OCI-LY1 (cell line): ENCODE measurements around the gene IGF1R.

ENCODE experiments used
- H2AFZ ChIP-seq: fragments of 200-600 bp; sonication (generic), shearing (Covaris generic); 2 replicates; pipeline ENCODE4 v1.6.0; 2014; ENCODE audit warnings: antibody characterized with exemption, mild to moderate bottlenecking, low read length
- H3F3A ChIP-seq: fragments of 200-600 bp; sonication (generic), shearing (Covaris generic); 2 replicates; pipeline ENCODE4 v1.6.0; 2014; ENCODE audit warnings: mild to moderate bottlenecking, antibody characterized with exemption, low read length, moderate library complexity; ENCODE audit not compliant: insufficient read depth
- H3K27ac ChIP-seq: fragments of 200-600 bp; sonication (generic); 2 replicates; pipeline ENCODE4 v1.5.1; 2014; ENCODE audit warnings: low read length, mixed run types, mild to moderate bottlenecking, low read depth; ENCODE audit not compliant: poor library complexity, severe bottlenecking
- H3K27me3 ChIP-seq: fragments of 200-600 bp; sonication (generic); 2 replicates; pipeline ENCODE4 v1.6.0; 2014; ENCODE audit warnings: antibody characterized with exemption, mild to moderate bottlenecking, low read length, moderate library complexity; ENCODE audit not compliant: insufficient read depth
- H3K36me3 ChIP-seq: fragments of 200-600 bp; sonication (generic); 2 replicates; pipeline ENCODE4 v1.6.1; 2014; ENCODE audit warnings: mild to moderate bottlenecking, antibody characterized with exemption, low read length, moderate library complexity, mixed read lengths; ENCODE audit not compliant: insufficient read depth
- H3K4me1 ChIP-seq: fragments of 200-600 bp; sonication (generic); 2 replicates; pipeline ENCODE4 v1.5.1; 2014; ENCODE audit warnings: mild to moderate bottlenecking, low read length, moderate library complexity; ENCODE audit not compliant: insufficient read depth, severe bottlenecking
- H3K4me2 ChIP-seq: fragments of 200-600 bp; sonication (generic), shearing (Covaris generic); 2 replicates; pipeline ENCODE4 v1.6.1; 2014; ENCODE audit warnings: low read length
- H3K4me3 ChIP-seq: fragments of 200-600 bp; sonication (generic); 2 replicates; pipeline ENCODE4 v1.5.1; 2014; ENCODE audit warnings: low read length, low read depth, mild to moderate bottlenecking, mixed read lengths; ENCODE audit not compliant: poor library complexity, severe bottlenecking
- H3K79me2 ChIP-seq: fragments of 200-600 bp; shearing (Covaris generic); 2 replicates; pipeline ENCODE4 v1.6.1; 2016; ENCODE audit warnings: mixed run types, low read length, mixed read lengths; ENCODE audit not compliant: insufficient read depth
- H3K9ac ChIP-seq: fragments of 200-600 bp; sonication (generic), shearing (Covaris generic); 2 replicates; pipeline ENCODE4 v1.6.1; 2014; ENCODE audit warnings: mild to moderate bottlenecking, low read length, mixed read lengths
- H3K9me2 ChIP-seq: fragments of 200-600 bp; sonication (generic), shearing (Covaris generic); 2 replicates; pipeline ENCODE4 v1.6.1; 2014; ENCODE audit warnings: low read depth, mild to moderate bottlenecking, low read length, mixed read lengths
- H3K9me3 ChIP-seq: fragments of 200-600 bp; shearing (Covaris generic); 2 replicates; pipeline ENCODE4 v1.6.1; 2014; ENCODE audit warnings: low read length, mixed read lengths
- H4K20me1 ChIP-seq: fragments of 200-600 bp; sonication (generic), shearing (Covaris generic); 2 replicates; pipeline ENCODE4 v1.6.0; 2016; ENCODE audit warnings: mild to moderate bottlenecking, low read length; ENCODE audit not compliant: insufficient read depth
- EZH2 ChIP-seq: fragments of 200-600 bp; sonication (generic), shearing (Covaris generic); IDR thresholded peaks from 2 replicates; pipeline ENCODE4 v1.8.0; 2017; ENCODE audit warnings: borderline replicate concordance, mixed run types, mild to moderate bottlenecking, antibody characterized with exemption, low read length, moderate library complexity, mixed read lengths
- TF ChIP-seq, protein P1 (sequence below): fragments of 200-600 bp; sonication (generic), shearing (Covaris generic); IDR thresholded peaks from 2 replicates; pipeline ENCODE4 v1.5.1; 2017; ENCODE audit warnings: mild to moderate bottlenecking, antibody characterized with exemption, low read length, moderate library complexity, mixed read lengths

The IGF1R gene

DNA sequence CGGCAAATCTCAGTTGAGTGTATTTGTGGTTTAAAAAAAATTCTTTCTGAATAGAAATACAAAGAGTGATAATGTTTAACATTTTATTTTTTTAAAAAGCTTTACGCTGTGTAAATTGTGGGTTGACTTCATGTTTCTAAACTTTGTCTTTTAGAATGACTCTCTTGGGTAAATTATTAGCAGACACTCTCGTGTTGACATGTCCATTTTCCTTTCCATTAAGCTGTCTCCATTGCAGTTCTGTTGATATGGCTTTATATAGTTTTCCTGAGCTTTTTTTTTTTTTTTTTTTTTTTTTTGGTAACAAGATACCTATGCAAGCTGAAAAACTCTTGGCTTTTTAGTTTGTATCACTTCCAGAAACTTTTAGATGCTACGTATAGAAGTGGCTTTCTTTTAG, 92.6 kb downstream of the IGF1R start:
- H3K4me1 ChIP-seq: no peaks in the 10 kb centered on the region
- H3K27me3 ChIP-seq: no peaks in the 10 kb centered on the region
- no peaks in the 10 kb centered on the region for H3K9me2 ChIP-seq
- no peaks in the 10 kb centered on the region for H3K36me3 ChIP-seq
- no peak overlapping the region for H3K4me2 ChIP-seq
- H3K9me3 ChIP-seq: no peaks in the 10 kb centered on the region
- TF ChIP-seq, protein P1, sequence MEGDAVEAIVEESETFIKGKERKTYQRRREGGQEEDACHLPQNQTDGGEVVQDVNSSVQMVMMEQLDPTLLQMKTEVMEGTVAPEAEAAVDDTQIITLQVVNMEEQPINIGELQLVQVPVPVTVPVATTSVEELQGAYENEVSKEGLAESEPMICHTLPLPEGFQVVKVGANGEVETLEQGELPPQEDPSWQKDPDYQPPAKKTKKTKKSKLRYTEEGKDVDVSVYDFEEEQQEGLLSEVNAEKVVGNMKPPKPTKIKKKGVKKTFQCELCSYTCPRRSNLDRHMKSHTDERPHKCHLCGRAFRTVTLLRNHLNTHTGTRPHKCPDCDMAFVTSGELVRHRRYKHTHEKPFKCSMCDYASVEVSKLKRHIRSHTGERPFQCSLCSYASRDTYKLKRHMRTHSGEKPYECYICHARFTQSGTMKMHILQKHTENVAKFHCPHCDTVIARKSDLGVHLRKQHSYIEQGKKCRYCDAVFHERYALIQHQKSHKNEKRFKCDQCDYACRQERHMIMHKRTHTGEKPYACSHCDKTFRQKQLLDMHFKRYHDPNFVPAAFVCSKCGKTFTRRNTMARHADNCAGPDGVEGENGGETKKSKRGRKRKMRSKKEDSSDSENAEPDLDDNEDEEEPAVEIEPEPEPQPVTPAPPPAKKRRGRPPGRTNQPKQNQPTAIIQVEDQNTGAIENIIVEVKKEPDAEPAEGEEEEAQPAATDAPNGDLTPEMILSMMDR: no peak
- TF ChIP-seq EZH2: no peak
- H3K4me3 ChIP-seq: no peak overlapping the region
- no peaks in the 10 kb centered on the region for H3K79me2 ChIP-seq
- no peak overlapping the region for H2AFZ ChIP-seq
- H3K27ac ChIP-seq: no peak overlapping the region
- H4K20me1 ChIP-seq: no peaks in the 10 kb centered on the region
- H3K9ac ChIP-seq: no peak overlapping the region
- no peaks in the 10 kb centered on the region for H3F3A ChIP-seq

- Histone ChIP-seq H3K27me3 (no peaks in the 10 kb centered on the region), H3K4me2 (no peak overlapping the region), H3K4me1 (no peaks in the 10 kb centered on the region), H2AFZ (no peak overlapping the region), H3K9me3 (no peaks in the 10 kb centered on the region), H3K27ac (no peak overlapping the region), H3K36me3 (no peaks in the 10 kb centered on the region), H3F3A (no peaks in the 10 kb centered on the region), H3K9ac (no peak overlapping the region), H3K79me2 (no peaks in the 10 kb centered on the region), H3K9me2 (no peaks in the 10 kb centered on the region), H3K4me3 (no peak overlapping the region), H4K20me1 (no peaks in the 10 kb centered on the region)
- no peak for TF ChIP-seq EZH2
- TF ChIP-seq, protein P1: no peak
These were observed 94.8 kb downstream of the IGF1R start for GRCh38 chr15:98743177-98743576.

GRCh38 chr15:98744506-98744905, 96.2 kb downstream of the IGF1R start:
- Histone ChIP-seq H3K27me3 (no peaks in the 10 kb centered on the region), H3F3A (no peaks in the 10 kb centered on the region), H3K27ac (no peak overlapping the region), H3K9me3 (no peaks in the 10 kb centered on the region), H4K20me1 (no peaks in the 10 kb centered on the region), H3K9ac (no peak overlapping the region), H3K4me2 (no peak overlapping the region), H3K36me3 (no peaks in the 10 kb centered on the region), H3K4me3 (no peak overlapping the region), H3K9me2 (no peaks in the 10 kb centered on the region), H2AFZ (no peak overlapping the region), H3K79me2 (no peaks in the 10 kb centered on the region), H3K4me1 (no peaks in the 10 kb centered on the region)
- TF ChIP-seq, protein P1: no peak
- TF ChIP-seq EZH2: no peak
